ENCODE data around the gene NUDT14. TPM values are rescaled to one million over a fixed set of nuclear protein-coding genes. Genes with fewer than 3 reads are reported as not detected.

Gene NUDT14
- total and polyA plus RNA-seq, 2 of the 4 experiments (the other 2 are of a cell fraction) = 5.6 to 9.3 TPM

DNA sequence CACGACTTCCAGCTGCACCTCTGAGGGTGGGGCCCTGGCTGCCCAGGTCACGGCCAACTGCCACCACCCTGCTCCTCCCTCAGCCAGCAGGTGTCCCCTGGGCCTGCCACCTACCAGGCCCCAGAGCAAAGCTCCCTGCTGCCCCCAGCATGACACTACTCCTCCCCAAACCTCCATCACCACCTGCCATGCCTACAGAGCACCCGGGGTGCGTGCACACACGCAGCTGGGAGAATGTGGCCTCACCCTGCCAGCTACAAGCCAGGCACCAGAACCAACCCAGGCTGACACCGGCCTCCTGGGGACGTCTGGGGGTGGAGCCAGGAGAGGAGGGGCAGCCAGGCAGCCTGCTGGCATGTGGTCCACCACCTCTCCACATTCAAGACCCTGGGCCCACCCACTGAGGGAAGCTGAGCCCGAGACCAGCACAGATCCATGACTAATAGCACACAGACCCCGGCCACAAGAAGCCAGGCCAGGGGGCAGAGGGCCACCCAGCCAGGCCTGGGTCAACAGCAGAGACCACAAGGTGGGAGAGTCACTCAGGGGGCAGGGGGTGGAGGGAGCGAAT, 15.9 kb downstream of the NUDT14 start:
- ChIA-PET CTCF (no interaction called here), POLR2A (ENCODE audit: unreplicated experiment) (no interaction called here)
- no CpG with 5 or more reads among the region's 10 CpGs for WGBS, 2 experiments (ENCODE audit: extremely low coverage in 2 of 2, insufficient read length in 1 of 2)
- Histone ChIP-seq H4K5ac (ENCODE audit: low read depth, low read length) (no peak overlapping the region), H2AFZ (replicated peaks; ENCODE audit: low read length, poor library complexity) (no peak overlapping the region), H2AK5ac (ENCODE audit: low read depth, low read length) (no peak overlapping the region), H3K56ac (ENCODE audit: extremely low read depth, insufficient read depth, low read length) (no peak overlapping the region), H2BK120ac (ENCODE audit: low read depth, low read length) (no peak overlapping the region), H2AK9ac (replicated peaks; ENCODE audit: low read depth, low read length, poor library complexity) (no peak overlapping the region), H3K4me2 (ENCODE audit: low read depth, low read length) (no peak overlapping the region), H4K91ac (ENCODE audit: insufficient read depth, low read depth, low read length) (no peak overlapping the region), H3K27me3 (ENCODE audit: control insufficient read depth, insufficient read depth, low read length) (peaks cover 33% of the 10 kb centered on the region), H3K4me1 (ENCODE audit: control insufficient read depth, insufficient read depth, low read length) (peaks cover 3% of the 10 kb centered on the region; the same call in 1 of the 2 replicates), H3K27ac (ENCODE audit: insufficient read depth, low read length) (no peak overlapping the region), H4K20me1 (ENCODE audit: insufficient read depth, low read length) (no peaks in the 10 kb centered on the region), H3K23ac (ENCODE audit: low read depth, low read length) (no peak overlapping the region), H3K9me3 (ENCODE audit: control insufficient read depth, insufficient read depth, low read length) (no peaks in the 10 kb centered on the region), H4K8ac (ENCODE audit: low read depth in 2 of 2, low read length in 2 of 2) (no peak overlapping the region), H3K4me3 (ENCODE audit: insufficient read depth, low read depth, low read length) (no peak overlapping the region), H2BK20ac (ENCODE audit: low read depth, low read length) (no peak overlapping the region), H3K36me3 (ENCODE audit: control insufficient read depth, insufficient read depth, low read length) (no peaks in the 10 kb centered on the region), H3K18ac (ENCODE audit: low read depth, low read length) (no peak overlapping the region), H3K9me1 (ENCODE audit: insufficient read depth, low read length) (no peaks in the 10 kb centered on the region), H3K79me1 (ENCODE audit: low read depth in 1 of 2, low read length in 2 of 2) (no peaks in the 10 kb centered on the region), H2BK15ac (ENCODE audit: low read depth, low read length) (no peak overlapping the region), H3K9ac (ENCODE audit: low read depth, low read length) (no peak overlapping the region), H3K14ac (replicated peaks; ENCODE audit: low read depth, low read length) (no peak overlapping the region), H2BK5ac (ENCODE audit: low read depth, low read length, poor library complexity, severe bottlenecking) (no peak overlapping the region), H3K4ac (ENCODE audit: low read depth, low read length) (no peak overlapping the region)
- DNase-seq (no peak), ATAC-seq (ENCODE audit: low read depth) (no peak)
- BruUV-seq (replicated peaks) = no TSS peak
- dilution Hi-C loops (cut with HindIII; ENCODE audit: low sequenced_read_pairs, unreplicated experiment) = no loop called here
- TF ChIP-seq RFX5 (IDR thresholded peaks at IDR 0.05; ENCODE audit: low read depth, low read length) (no peak), USF2 (IDR thresholded peaks at IDR 0.05; ENCODE audit: low read depth, low read length) (no peak), MAZ (IDR thresholded peaks at IDR 0.05; ENCODE audit: borderline replicate concordance, low read depth, low read length) (no peak), NFE2L2 (IDR thresholded peaks at IDR 0.05; ENCODE audit: low read depth, low read length) (no peak)
- intact Hi-C loops (cut with micrococcal nuclease) = no loop called here
- in situ Hi-C loops (cut with MboI; ENCODE audit: low sequenced_read_pairs) = no loop called here
